Measurements from ENCODE around the gene DCAF7. TPM values are rescaled to one million over a fixed set of nuclear protein-coding genes. Genes with fewer than 3 reads are reported as not detected.

DCAF7 gene
- total and polyA plus RNA-seq, 4 donors: 13.2 to 24.0 (median 15.0) TPM

DNA sequence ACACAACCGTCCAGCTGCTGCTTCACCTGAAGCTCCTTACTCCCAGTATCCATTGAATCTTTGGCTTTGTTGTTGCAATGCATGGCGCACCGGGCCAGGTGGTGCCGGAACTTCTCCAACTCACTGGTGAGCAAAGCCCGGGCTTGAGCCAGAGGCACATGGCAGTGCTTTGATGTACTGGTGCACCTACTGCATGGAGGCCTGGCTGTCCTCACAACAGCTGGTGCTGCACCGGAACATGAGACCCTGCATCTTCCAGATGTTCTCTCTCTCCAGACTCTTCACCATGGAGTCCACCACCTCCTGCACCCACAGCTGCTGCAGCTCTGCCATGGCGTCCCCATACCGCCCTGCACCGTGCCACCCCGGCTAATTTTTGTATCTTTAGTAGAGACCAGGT is 60.6 kb downstream of the DCAF7 start:
- peaks cover 0 to 3% (median 0%) of the 10 kb centered on the region in 4 donors for H3K4me1 ChIP-seq (ENCODE audit: control insufficient read depth in 4 of 4, insufficient read depth in 4 of 4, low read length in 3 of 4)
- TF ChIP-seq, protein P1, sequence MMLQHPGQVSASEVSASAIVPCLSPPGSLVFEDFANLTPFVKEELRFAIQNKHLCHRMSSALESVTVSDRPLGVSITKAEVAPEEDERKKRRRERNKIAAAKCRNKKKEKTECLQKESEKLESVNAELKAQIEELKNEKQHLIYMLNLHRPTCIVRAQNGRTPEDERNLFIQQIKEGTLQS (IDR thresholded peaks at IDR 0.05): no peak
- TF ChIP-seq JUND (IDR thresholded peaks at IDR 0.05) (no peak), NR2F2 (IDR thresholded peaks at IDR 0.05) (no peak), RAD21 (IDR thresholded peaks at IDR 0.05) (no peak), FOXA1 (IDR thresholded peaks at IDR 0.05) (no peak), YY1 (IDR thresholded peaks at IDR 0.05) (no peak), TAF1 (conservative IDR thresholded peaks at IDR 0.05) (no peak)
- TF ChIP-seq, protein P2, sequence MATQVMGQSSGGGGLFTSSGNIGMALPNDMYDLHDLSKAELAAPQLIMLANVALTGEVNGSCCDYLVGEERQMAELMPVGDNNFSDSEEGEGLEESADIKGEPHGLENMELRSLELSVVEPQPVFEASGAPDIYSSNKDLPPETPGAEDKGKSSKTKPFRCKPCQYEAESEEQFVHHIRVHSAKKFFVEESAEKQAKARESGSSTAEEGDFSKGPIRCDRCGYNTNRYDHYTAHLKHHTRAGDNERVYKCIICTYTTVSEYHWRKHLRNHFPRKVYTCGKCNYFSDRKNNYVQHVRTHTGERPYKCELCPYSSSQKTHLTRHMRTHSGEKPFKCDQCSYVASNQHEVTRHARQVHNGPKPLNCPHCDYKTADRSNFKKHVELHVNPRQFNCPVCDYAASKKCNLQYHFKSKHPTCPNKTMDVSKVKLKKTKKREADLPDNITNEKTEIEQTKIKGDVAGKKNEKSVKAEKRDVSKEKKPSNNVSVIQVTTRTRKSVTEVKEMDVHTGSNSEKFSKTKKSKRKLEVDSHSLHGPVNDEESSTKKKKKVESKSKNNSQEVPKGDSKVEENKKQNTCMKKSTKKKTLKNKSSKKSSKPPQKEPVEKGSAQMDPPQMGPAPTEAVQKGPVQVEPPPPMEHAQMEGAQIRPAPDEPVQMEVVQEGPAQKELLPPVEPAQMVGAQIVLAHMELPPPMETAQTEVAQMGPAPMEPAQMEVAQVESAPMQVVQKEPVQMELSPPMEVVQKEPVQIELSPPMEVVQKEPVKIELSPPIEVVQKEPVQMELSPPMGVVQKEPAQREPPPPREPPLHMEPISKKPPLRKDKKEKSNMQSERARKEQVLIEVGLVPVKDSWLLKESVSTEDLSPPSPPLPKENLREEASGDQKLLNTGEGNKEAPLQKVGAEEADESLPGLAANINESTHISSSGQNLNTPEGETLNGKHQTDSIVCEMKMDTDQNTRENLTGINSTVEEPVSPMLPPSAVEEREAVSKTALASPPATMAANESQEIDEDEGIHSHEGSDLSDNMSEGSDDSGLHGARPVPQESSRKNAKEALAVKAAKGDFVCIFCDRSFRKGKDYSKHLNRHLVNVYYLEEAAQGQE (IDR thresholded peaks at IDR 0.05): no peak
- H3K9ac ChIP-seq (ENCODE audit: low read depth in 1 of 2, low read length in 2 of 2): no peak overlapping the region
- no peaks in the 10 kb centered on the region for H3K9me3 ChIP-seq (ENCODE audit: control insufficient read depth in 4 of 4, low read length in 3 of 4)
- peaks cover 2 to 35% (median 27%) of the 10 kb centered on the region in 4 donors for H3K36me3 ChIP-seq (ENCODE audit: control insufficient read depth in 4 of 4, insufficient read depth in 3 of 4, low read depth in 1 of 4, low read length in 3 of 4)
- no peaks in the 10 kb centered on the region for H3K27me3 ChIP-seq (ENCODE audit: control insufficient read depth in 4 of 4, insufficient read depth in 4 of 4, low read length in 3 of 4)
- 97% methylated on average over 10 of the region's 10 CpGs for WGBS
- peak overlapping the region; percentile 23 to 49 for H3K27ac ChIP-seq (ENCODE audit: low read depth in 1 of 2, low read length in 2 of 2)
- H3K4me3 ChIP-seq (ENCODE audit: low read depth in 1 of 3, low read length in 3 of 3): no peak overlapping the region
- no peak for DNase-seq (ENCODE audit: low spot score)

DNA sequence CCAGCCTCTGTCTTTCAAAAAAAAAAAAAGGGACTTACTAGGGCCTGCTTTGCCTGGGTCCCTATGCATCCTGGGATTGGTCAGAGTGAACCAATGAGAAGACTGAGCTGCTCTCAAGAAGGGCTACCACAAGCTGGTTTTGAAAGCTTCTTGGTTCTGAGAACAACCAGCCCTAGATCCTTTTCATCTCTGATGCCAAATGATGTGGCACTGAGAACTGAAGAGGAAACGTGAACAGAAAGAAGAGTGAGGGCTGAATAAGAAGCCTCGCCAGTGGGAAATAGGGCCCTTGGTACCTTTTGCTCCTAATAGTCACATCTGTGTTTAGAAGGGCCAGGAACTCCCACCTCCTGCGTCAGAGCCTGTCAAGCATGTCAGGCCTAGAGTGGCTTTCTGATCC is 61.1 kb downstream of the DCAF7 start:
- TF ChIP-seq, protein P3, sequence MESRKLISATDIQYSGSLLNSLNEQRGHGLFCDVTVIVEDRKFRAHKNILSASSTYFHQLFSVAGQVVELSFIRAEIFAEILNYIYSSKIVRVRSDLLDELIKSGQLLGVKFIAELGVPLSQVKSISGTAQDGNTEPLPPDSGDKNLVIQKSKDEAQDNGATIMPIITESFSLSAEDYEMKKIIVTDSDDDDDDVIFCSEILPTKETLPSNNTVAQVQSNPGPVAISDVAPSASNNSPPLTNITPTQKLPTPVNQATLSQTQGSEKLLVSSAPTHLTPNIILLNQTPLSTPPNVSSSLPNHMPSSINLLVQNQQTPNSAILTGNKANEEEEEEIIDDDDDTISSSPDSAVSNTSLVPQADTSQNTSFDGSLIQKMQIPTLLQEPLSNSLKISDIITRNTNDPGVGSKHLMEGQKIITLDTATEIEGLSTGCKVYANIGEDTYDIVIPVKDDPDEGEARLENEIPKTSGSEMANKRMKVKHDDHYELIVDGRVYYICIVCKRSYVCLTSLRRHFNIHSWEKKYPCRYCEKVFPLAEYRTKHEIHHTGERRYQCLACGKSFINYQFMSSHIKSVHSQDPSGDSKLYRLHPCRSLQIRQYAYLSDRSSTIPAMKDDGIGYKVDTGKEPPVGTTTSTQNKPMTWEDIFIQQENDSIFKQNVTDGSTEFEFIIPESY (IDR thresholded peaks at IDR 0.05): no peak
- TF ChIP-seq YY1 (IDR thresholded peaks at IDR 0.05) (no peak), FOXA2 (IDR thresholded peaks at IDR 0.05) (no peak), FOXA1 (IDR thresholded peaks at IDR 0.05) (no peak), HNF4A (conservative IDR thresholded peaks at IDR 0.05) (no peak)
- TF ChIP-seq, protein P2 (IDR thresholded peaks at IDR 0.05): no peak
- TF ChIP-seq, protein P1 (IDR thresholded peaks at IDR 0.05): no peak
- TF ChIP-seq, protein P4, sequence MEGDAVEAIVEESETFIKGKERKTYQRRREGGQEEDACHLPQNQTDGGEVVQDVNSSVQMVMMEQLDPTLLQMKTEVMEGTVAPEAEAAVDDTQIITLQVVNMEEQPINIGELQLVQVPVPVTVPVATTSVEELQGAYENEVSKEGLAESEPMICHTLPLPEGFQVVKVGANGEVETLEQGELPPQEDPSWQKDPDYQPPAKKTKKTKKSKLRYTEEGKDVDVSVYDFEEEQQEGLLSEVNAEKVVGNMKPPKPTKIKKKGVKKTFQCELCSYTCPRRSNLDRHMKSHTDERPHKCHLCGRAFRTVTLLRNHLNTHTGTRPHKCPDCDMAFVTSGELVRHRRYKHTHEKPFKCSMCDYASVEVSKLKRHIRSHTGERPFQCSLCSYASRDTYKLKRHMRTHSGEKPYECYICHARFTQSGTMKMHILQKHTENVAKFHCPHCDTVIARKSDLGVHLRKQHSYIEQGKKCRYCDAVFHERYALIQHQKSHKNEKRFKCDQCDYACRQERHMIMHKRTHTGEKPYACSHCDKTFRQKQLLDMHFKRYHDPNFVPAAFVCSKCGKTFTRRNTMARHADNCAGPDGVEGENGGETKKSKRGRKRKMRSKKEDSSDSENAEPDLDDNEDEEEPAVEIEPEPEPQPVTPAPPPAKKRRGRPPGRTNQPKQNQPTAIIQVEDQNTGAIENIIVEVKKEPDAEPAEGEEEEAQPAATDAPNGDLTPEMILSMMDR (IDR thresholded peaks at IDR 0.05; ENCODE audit: low read depth, low read length, missing input control): no peak
- 82% methylated on average over 3 of the region's 3 CpGs for WGBS
- Histone ChIP-seq H3K27me3 (ENCODE audit: control insufficient read depth in 4 of 4, insufficient read depth in 4 of 4, low read length in 3 of 4) (no peaks in the 10 kb centered on the region), H3K9me3 (ENCODE audit: control insufficient read depth in 4 of 4, low read length in 3 of 4) (no peaks in the 10 kb centered on the region), H3K4me1 (ENCODE audit: control insufficient read depth in 4 of 4, insufficient read depth in 4 of 4, low read length in 3 of 4) (peaks cover 0 to 3% (median 0%) of the 10 kb centered on the region in 4 donors), H3K27ac (ENCODE audit: low read depth in 1 of 2, low read length in 2 of 2) (peak overlapping the region in 1 of 2 donors; percentile 49), H3K4me3 (ENCODE audit: low read depth in 1 of 3, low read length in 3 of 3) (no peak overlapping the region), H3K36me3 (ENCODE audit: control insufficient read depth in 4 of 4, insufficient read depth in 3 of 4, low read depth in 1 of 4, low read length in 3 of 4) (peaks cover 0 to 30% (median 24%) of the 10 kb centered on the region in 4 donors), H3K9ac (ENCODE audit: low read depth in 1 of 2, low read length in 2 of 2) (no peak overlapping the region)
- no peak for DNase-seq (ENCODE audit: low spot score)
